Naive B cell (primary cell): ENCODE results near the gene TSSC4. TPM values are rescaled to one million over a fixed set of nuclear protein-coding genes. Genes with fewer than 3 reads are reported as not detected.

Experiments used
- ATAC-seq, 2 donors: fragments of 150-1000 bp; cut with Tn5 transposase; 2 replicates each; pipeline ENCODE4 v1.10.0; 2021; ENCODE audit warnings: low read depth in 2 of 2, mild to moderate bottlenecking in 2 of 2, moderate library complexity in 2 of 2
- DNase-seq: peaks from one replicate; pipeline ENCODE4 v3.0.0; 2022
- H3K27ac Mint-ChIP-seq, 6 donors: one replicate each; pipeline ENCODE4 v1.8.0; 2020 to 2022; ENCODE audit warnings: mild to moderate bottlenecking in 6 of 6, mixed read lengths in 6 of 6, moderate library complexity in 5 of 6, inconsistent platforms in 2 of 6
- H3K27me3 Mint-ChIP-seq, 3 donors: one replicate each; pipeline ENCODE4 v1.8.0; 2021 to 2022; ENCODE audit warnings: mixed read lengths in 3 of 3, mild to moderate bottlenecking in 1 of 3
- H3K36me3 Mint-ChIP-seq, 2 donors: one replicate each; pipeline ENCODE4 v1.8.0; 2020 to 2022; ENCODE audit warnings: mixed read lengths in 2 of 2, inconsistent platforms in 1 of 2, mild to moderate bottlenecking in 1 of 2
- H3K4me1 Mint-ChIP-seq, 3 donors: one replicate each; pipeline ENCODE4 v1.8.0; 2020 to 2022; ENCODE audit warnings: mixed read lengths in 3 of 3, inconsistent platforms in 1 of 3, mild to moderate bottlenecking in 1 of 3, moderate library complexity in 1 of 3
- H3K4me3 Mint-ChIP-seq, 8 donors: one replicate each; pipeline ENCODE4 v1.8.0; 2020 to 2022; ENCODE audit warnings: mild to moderate bottlenecking in 8 of 8, mixed read lengths in 8 of 8, moderate library complexity in 8 of 8, inconsistent platforms in 2 of 8
- H3K9me3 Mint-ChIP-seq, 7 donors: one replicate each; pipeline ENCODE4 v1.8.0; 2020 to 2022; ENCODE audit warnings: mixed read lengths in 7 of 7, mild to moderate bottlenecking in 5 of 7, inconsistent platforms in 2 of 7, moderate library complexity in 1 of 7
- polyA plus RNA-seq, 6 donors: library from polyadenylated mRNA; unstranded; fragments of 300-500 nt; fragmentation: Illumina TruSeq; gene quantifications; one replicate each; pipeline ENCODE4 v1.2.3, GENCODE V29; 2021; ENCODE audit warnings: low read depth in 6 of 6

TSSC4 gene
- polyA plus RNA-seq, 6 donors from 2014 or later = 54.7 to 76.0 (median 67.9) TPM

DNA sequence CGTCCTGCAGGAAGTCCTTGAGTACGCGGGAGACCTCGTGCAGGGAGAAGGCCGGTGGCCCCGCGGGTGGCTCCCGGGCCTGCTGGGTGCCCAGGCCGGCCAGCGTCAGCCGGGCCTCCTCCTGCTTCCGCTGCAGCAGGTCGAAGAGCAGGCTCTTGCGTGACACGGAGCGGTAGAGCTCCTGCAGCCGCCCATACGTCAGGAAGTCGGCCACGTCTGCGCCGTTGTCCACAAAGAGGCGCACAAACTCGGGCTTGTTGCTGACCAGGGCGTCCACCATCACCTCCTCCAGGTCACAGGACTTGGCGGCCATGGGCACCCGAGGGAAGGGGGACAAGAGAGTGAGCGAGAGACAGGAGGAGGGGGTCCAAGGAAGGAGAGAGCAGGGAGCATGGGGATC is 14.6 kb downstream of the TSSC4 start:
- Mint-ChIP-seq H3K9me3 (no peaks in the 10 kb centered on the region), H3K27me3 (no peaks in the 10 kb centered on the region), H3K27ac (no peak overlapping the region), H3K4me1 (peaks cover 0 to 3% (median 0%) of the 10 kb centered on the region in 3 donors), H3K36me3 (no peaks in the 10 kb centered on the region), H3K4me3 (no peak overlapping the region)
- DNase-seq (no peak), ATAC-seq (no peak)

DNA sequence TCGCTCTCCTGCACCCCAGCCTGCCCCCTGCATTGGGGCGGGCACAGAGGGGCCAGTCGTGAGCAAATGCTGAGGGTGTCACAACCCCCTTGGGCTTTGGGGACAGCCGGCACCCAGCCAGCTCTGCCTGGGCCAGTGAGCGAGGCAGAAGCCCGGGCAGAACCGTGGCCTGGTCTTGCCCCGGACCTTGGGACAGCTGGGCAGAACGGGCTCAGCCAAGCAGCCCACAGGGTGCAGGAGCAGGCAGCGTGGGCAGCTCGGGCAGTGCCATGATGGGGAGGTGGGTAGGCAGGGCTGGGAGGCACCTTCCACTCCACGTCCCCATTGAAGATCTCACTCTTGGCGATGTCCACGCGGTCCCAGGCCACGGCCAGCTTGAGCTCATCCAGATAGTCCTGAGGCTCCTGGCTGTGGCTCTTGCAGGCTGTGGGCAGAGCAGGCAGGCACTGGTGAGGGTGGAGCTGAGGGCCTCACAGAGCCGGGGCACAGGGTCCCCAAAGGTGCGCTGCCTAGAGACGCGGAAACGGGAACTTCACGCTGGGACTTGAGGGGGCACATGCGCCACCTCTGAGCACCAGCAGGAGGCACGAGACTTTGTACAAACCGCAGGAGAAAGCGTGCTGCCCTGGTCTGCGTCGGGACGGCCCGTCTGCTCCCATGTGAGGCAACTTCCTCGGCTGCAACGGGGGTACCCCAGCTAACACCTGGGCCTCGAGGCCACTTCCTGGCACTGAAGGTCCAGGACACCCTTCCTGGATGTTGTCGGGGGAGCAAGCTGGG is 15.2 kb downstream of the TSSC4 start:
- ATAC-seq = no peak
- Mint-ChIP-seq H3K27me3 (no peaks in the 10 kb centered on the region), H3K36me3 (no peaks in the 10 kb centered on the region), H3K4me3 (no peak overlapping the region), H3K4me1 (peaks cover 0 to 3% (median 0%) of the 10 kb centered on the region in 3 donors), H3K9me3 (no peaks in the 10 kb centered on the region), H3K27ac (no peak overlapping the region)
- no peak for DNase-seq

DNA sequence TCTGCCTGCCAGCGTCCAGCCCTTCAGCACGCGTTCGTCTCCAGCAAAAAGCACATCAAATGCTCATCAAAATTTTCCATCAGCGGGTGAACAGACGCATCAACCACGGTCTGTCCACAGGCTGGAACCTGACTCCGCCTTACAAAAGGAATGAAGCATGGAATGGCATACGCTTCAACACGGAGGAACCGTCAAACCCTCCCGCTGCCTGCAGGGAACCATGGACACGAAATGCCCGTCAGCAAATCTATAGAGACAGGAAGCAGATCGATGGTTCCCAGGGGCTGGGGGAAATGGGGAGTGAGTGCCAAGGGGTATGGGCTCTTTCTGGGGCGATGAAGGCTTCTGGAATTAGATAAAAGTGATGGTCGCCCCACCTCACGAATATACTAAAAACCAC is 16.2 kb downstream of the TSSC4 start:
- no peak for ATAC-seq
- Mint-ChIP-seq H3K36me3 (no peaks in the 10 kb centered on the region), H3K9me3 (no peaks in the 10 kb centered on the region), H3K27ac (no peak overlapping the region), H3K4me1 (peaks cover 0 to 3% (median 0%) of the 10 kb centered on the region in 3 donors), H3K27me3 (peaks cover 0 to 4% (median 0%) of the 10 kb centered on the region in 3 donors), H3K4me3 (no peak overlapping the region)
- DNase-seq = no peak

DNA sequence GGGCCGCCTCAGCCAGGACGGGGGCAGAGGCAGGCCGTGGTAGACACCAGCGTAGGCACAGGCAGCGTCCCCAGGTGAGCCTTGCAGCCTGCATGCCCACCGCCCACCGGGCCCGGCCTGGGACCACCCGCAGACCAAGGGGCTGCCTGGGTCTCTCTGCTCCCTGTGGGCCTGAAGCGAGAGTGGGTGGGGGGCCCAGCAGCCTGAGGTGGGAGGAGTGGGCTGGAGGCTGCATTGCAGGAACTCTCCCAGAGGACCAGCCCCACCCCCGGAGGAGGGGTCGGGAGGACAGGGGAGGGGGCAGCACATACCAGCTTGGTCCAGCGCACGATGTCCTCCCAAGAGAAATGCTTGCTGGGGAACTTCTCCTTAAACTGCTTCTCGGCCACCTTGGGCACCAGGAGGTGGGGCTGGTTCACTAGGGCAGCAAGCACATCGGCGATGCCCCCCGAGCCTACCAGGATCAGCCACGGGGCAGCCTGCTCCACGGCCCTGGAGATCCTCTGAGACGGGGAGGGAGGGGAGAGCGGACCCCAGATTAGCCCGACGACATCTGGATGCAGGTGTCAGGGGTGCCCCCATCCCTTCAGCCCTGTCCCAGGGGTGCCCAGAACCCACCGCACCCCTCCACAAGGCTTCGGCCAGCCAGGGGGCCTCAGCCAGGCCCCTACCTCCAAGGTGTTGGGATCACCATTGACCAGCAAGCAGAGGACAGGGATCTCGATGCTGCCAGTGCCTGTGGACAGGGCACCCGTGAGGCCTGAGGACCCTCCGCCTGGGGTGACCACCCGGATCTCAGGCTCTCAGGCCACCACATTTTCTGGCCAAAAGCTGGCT is 17.5 kb downstream of the TSSC4 start:
- Mint-ChIP-seq H3K36me3 (no peaks in the 10 kb centered on the region), H3K9me3 (no peaks in the 10 kb centered on the region), H3K27me3 (peaks cover 0 to 4% (median 0%) of the 10 kb centered on the region in 3 donors), H3K4me3 (no peak overlapping the region), H3K27ac (no peak overlapping the region), H3K4me1 (peaks cover 0 to 3% (median 0%) of the 10 kb centered on the region in 3 donors)
- ATAC-seq = no peak
- no peak for DNase-seq

DNA sequence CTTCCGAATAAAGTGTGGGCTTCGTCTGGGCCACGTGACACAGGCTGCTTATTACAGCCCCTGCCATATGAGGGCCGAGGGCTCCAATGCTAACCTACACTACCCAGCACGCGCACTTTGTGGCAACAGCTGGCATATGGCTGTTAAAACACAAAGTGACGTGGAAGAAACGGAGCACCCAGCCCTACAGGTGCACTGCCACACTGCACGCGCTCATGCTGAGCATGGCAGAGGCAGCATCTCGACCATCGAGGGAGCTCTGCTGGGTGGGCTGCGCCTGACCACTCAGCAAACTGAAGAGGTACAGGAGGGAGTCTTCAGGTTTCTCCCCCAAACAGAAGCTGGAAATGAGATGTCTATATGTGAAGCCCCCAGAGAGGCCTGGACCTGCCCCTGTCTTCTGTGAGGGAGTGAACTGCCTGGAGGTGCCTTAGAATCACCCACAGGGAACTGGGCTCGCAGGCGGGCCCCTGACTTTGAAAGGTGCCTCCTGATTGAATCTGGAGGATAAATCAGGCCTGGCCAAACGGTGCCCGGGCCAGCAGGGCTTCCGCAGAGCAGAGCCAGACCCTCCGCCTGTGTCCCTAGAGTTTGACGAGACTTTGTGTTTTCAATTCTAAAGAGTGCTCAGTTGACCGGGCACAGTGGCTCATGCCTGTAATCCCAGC is 18.3 kb downstream of the TSSC4 start:
- Mint-ChIP-seq H3K4me1 (peaks cover 0 to 3% (median 0%) of the 10 kb centered on the region in 3 donors), H3K27me3 (peaks cover 0 to 4% (median 0%) of the 10 kb centered on the region in 3 donors), H3K36me3 (no peaks in the 10 kb centered on the region), H3K27ac (no peak overlapping the region), H3K9me3 (no peaks in the 10 kb centered on the region), H3K4me3 (no peak overlapping the region)
- DNase-seq (no peak), ATAC-seq (no peak)

DNA sequence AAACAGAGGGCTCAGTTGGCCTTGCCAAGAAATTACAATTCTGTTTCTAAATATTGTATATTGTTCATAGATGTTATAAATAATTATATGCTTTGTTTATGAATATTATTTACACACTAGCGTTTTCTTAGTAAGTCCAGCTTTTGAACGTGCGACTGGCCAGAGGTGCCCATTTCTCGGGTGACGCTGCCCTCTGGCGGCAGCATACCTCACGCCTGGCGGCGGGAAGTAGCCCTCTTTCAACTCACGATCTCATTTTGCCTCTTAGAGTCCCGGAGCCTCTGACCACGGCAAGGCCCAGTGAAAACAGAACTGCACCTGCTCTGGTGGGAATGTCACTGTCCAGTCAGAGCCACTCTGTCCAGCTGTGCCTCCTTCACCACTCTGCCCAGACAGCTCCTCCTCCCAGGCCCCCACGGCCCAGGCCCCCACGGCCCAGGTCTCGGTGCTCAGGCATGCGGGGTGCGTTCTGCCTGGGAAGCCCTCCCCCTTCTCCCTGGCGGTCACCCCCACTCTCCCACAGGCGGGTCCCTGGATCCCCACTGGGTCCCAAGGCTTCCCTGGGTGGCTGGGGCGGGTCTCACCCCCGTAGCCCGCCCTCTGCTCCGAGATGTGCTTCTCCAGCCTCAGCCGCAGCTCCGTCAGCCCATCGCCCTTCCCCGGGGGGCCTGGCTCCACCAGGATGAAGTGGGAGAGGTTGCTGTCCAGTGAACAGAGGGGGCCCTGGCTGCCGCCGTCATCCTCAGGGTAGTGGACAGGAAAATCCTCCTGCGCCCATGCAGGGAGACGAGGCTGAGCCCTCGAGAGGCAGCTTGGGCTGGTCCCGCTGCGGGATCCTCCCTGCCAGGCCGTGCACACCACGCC is 19.3 kb downstream of the TSSC4 start:
- Mint-ChIP-seq H3K4me3 (peak overlapping the region in 1 of 8 donors; percentile 53), H3K27ac (peak overlapping the region in 1 of 6 donors; percentile 87)
- peak; percentile 48 for ATAC-seq

DNA sequence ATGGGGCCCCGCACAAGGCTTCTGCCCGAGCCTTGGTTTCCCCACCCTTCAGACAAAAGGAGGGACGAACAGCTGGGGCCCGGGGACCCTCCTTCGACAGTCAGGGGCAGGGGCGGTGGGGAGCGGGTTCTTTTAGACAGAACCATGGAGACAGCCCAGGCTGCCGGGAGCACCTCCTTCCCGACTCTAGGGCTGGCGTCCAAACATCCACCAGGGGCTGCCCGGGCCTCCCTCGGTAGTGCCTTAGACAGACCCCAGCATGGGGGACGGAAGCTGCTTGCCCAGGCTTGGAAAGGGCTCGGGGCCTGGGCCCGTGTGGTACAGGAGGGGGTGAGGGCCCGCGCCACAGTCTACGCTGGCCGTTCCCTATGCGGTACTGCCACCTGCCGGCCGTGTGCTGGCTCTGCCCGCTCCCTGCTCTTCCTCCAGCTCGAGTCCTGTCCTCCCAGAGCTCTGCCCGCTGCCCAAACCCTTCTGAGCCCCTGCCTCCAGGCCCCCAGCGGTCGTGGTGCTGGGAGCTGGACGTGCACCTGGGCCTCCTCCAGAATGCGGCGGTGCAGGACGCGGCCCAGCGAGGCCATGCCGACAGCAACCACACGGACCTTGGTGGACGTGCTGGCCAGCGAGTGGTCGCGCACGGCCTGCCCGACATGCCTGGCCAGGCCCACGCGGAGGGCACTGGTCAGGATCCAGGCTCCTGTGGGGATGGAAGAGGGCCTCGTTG is 20.1 kb downstream of the TSSC4 start:
- H3K4me1 Mint-ChIP-seq = peaks cover 0 to 3% (median 0%) of the 10 kb centered on the region in 3 donors

More for the DNA sequence above, 19.3 kb downstream of the TSSC4 start:
- H3K9me3 Mint-ChIP-seq = no peaks in the 10 kb centered on the region
- H3K4me1 Mint-ChIP-seq = peaks cover 0 to 3% (median 0%) of the 10 kb centered on the region in 3 donors
- peaks cover 0 to 4% (median 0%) of the 10 kb centered on the region in 3 donors for H3K27me3 Mint-ChIP-seq
- DNase-seq = peak; percentile 56
- no peaks in the 10 kb centered on the region for H3K36me3 Mint-ChIP-seq

DNA sequence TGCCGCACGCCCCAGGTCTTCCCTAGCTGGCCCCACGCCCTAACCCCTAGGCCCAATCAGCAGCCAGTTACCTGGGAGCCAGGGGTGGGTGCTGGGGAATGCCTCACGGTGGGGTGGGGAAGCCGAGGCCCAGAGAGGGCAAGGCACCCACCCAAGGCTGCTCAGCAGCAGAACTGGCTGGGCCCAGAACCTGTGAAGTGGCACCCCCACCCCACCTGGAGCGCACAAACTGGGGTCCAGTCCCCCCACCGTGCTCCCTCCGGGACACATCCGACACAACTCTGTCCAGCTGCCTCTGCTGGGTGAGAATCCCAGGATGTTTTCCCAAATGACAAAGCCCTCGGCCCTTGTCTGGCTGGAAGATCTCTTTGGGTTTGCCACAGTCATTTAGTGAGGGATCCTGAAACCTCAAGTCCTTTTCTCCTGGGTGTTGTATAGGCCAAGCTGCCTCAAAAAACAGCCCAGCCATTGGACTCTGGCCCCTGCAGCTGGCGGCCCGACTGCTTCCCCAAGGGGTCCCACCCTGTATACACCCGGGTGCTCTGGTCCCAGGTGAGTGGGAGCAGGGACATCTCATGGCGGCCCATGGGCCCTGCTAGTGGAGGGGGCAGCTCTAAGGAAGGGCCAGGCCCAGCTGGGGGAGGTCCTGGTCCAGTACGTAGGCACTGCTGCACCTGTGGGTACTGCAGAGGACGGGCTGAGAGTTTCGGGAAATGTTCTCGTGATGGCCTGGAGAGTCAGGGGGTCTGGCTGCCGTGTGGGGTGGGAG is 20.9 kb downstream of the TSSC4 start:
- no peak overlapping the region for H3K27ac Mint-ChIP-seq
- no peaks in the 10 kb centered on the region for H3K9me3 Mint-ChIP-seq
- no peak for ATAC-seq
- peaks cover 0 to 4% (median 0%) of the 10 kb centered on the region in 3 donors for H3K27me3 Mint-ChIP-seq
- H3K36me3 Mint-ChIP-seq = no peaks in the 10 kb centered on the region
- peaks cover 0 to 3% (median 0%) of the 10 kb centered on the region in 3 donors for H3K4me1 Mint-ChIP-seq
- no peak for DNase-seq
- no peak overlapping the region for H3K4me3 Mint-ChIP-seq

More for the DNA sequence above, 20.1 kb downstream of the TSSC4 start:
- H3K27ac Mint-ChIP-seq = no peak overlapping the region
- H3K4me3 Mint-ChIP-seq = no peak overlapping the region
- DNase-seq = peak; percentile 70
- peaks cover 0 to 4% (median 0%) of the 10 kb centered on the region in 3 donors for H3K27me3 Mint-ChIP-seq
- peak; percentile 94 to 95 for ATAC-seq
- no peaks in the 10 kb centered on the region for H3K9me3 Mint-ChIP-seq
- no peaks in the 10 kb centered on the region for H3K36me3 Mint-ChIP-seq

DNA sequence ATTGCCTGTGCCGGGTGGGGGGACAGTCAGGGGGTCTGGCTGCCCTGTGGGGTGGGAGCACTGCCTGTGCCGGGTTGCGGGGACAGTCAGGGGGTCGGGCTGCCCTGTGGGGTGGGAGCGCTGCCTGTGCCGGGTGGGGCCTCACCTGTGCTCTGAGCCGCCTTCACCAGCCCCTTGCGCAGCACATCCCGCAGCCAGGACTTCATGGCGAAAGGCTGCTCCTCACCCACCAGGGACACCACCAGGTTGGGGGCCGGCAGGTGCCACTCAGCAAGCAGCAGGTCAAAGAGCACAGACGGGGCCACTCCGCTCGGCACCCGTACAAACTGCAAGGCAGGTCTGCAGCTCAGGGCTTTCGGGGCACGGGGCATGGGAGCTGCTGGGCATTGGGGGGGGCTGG is 21.4 kb downstream of the TSSC4 start:
- Mint-ChIP-seq H3K27ac (no peak overlapping the region), H3K4me1 (peaks cover 0 to 3% (median 0%) of the 10 kb centered on the region in 3 donors), H3K4me3 (no peak overlapping the region), H3K36me3 (no peaks in the 10 kb centered on the region), H3K9me3 (no peaks in the 10 kb centered on the region), H3K27me3 (peaks cover 0 to 4% (median 0%) of the 10 kb centered on the region in 3 donors)
- no peak for ATAC-seq
- no peak for DNase-seq

DNA sequence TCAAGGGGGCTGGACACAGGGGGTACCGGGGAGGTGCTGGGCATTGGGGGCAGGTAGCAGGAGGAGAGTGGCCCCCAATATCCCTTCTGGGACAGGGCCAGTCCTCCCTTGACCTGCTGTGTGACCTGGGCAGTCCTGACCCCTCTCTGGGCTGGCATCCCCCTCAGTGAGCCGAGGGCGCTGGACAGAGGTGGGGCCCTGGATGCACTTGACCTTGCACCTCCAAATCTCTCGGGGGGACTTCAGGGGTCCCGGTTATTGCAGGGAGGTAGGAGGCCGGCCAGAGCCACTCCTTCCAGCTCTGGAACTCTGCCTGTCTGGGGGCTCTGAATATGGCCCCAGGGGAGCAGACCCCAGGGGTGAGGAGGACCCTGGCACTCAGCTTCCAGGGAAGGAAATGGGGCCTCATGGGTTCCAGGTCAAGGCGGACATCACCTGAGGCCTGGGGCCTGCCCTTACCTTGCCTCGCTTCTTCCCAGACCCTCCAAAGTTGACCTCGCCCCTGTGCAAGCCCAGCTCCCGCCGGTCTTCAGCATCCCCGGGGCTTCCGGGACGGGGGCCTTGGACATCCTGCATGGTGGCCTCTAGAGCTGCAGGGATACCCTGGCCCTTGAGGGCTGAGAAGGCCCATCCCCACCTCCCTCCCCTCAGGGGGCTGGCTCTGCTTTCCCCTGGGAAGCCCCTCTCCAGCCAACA is 22.1 kb downstream of the TSSC4 start:
- DNase-seq = no peak
- ATAC-seq = no peak
- H3K9me3 Mint-ChIP-seq = no peaks in the 10 kb centered on the region
- no peak overlapping the region for H3K4me3 Mint-ChIP-seq
- no peaks in the 10 kb centered on the region for H3K36me3 Mint-ChIP-seq
- peaks cover 0 to 3% (median 0%) of the 10 kb centered on the region in 3 donors for H3K4me1 Mint-ChIP-seq
- no peak overlapping the region for H3K27ac Mint-ChIP-seq
- peaks cover 0 to 4% (median 0%) of the 10 kb centered on the region in 3 donors for H3K27me3 Mint-ChIP-seq
